HCT116 (cell line): ENCODE results near the gene CCBE1. TPM values are rescaled to one million over a fixed set of nuclear protein-coding genes. Genes with fewer than 3 reads are reported as not detected.

Experiments
- ATAC-seq: fragments of 200-7000 bp; cut with Tn5 transposase; 2 replicates; pipeline ENCODE4 v1.9.1; 2020; ENCODE audit warnings: mild to moderate bottlenecking, moderate library complexity
- BruUV-seq: library from RNA; stranded (reverse); fragments of 400-500 nt; replicated peaks from 2 replicates; lab custom pipeline; 2021; lab: Mats Ljungman, UMichigan
- CTCF ChIA-PET: fragments of 300-600 bp; sonication (Branson Sonifier 250); formaldehyde crosslinking; loops from one replicate; lab custom pipeline; 2021; ENCODE audit warnings: antibody characterized with exemption; lab: Charles Lee
- POLR2A ChIA-PET: fragments of 300-600, 350-600 bp; sonication (Branson Sonifier 250); formaldehyde crosslinking; loops from one replicate; lab custom pipeline; 2021; ENCODE audit warnings: antibody characterized with exemption; lab: Charles Lee
- RAD21 ChIA-PET, 2 experiments: fragments of 300-600 bp; sonication (Branson Sonifier 250); formaldehyde crosslinking; loops; one replicate each; lab custom pipeline; 2023; ENCODE audit warnings: low total read pairs in 2 of 2; ENCODE audit not compliant: uncharacterized antibody in 2 of 2, unreplicated experiment in 2 of 2, low non-redundant PET in 1 of 2; lab: Charles Lee
- DNase-seq: peaks from one replicate; pipeline ENCODE4 v3.0.0-alpha.2; 2010; ENCODE audit warnings: low read depth, low spot score
- H2AFZ ChIP-seq: fragments of 200-600 bp; shearing (Covaris generic), sonication (generic); 2 replicates; pipeline ENCODE4 v1.6.1; 2017; ENCODE audit warnings: low read depth, mixed run types, mixed read lengths, antibody characterized with exemption, low read length; ENCODE audit not compliant: poor library complexity, severe bottlenecking
- H3K27ac ChIP-seq: 2 replicates; pipeline ENCODE4 v1.5.1; 2012; ENCODE audit warnings: low read depth, low read length
- H3K27me3 ChIP-seq: fragments of 200-600 bp; sonication (generic); 2 replicates; pipeline ENCODE4 v1.6.1; 2016; ENCODE audit warnings: mixed run types, low read length, mixed read lengths; ENCODE audit not compliant: insufficient read depth
- H3K36me3 ChIP-seq, 2 experiments: fragments of 200-500 bp in 1 of 2; fragments of 200-600 bp in 1 of 2; sonication (Bioruptor generic) in 1 of 2; sonication (generic) in 1 of 2; 2 replicates each; pipeline versions ENCODE4 v1.5.1 to v1.6.1; 2014 to 2016; ENCODE audit warnings: low read length in 2 of 2, inconsistent platforms in 1 of 2, mixed read lengths in 1 of 2, mixed run types in 1 of 2; ENCODE audit not compliant: insufficient read depth in 2 of 2, control insufficient read depth in 1 of 2
- H3K4me1 ChIP-seq, 2 experiments: fragments of 200-600 bp in 1 of 2; sonication (generic) in 1 of 2; 2 replicates each; pipeline versions ENCODE4 v1.5.1 to v1.6.1; 2012 to 2017; ENCODE audit warnings: low read length in 2 of 2, inconsistent platforms in 1 of 2, mild to moderate bottlenecking in 1 of 2, mixed read lengths in 1 of 2, mixed run types in 1 of 2, moderate library complexity in 1 of 2; ENCODE audit not compliant: insufficient read depth in 2 of 2, control insufficient read depth in 1 of 2
- H3K4me2 ChIP-seq: fragments of 200-600 bp; sonication (generic); 2 replicates; pipeline ENCODE4 v1.6.1; 2017; ENCODE audit warnings: mixed run types, low read length, mixed read lengths
- H3K4me3 ChIP-seq, 2 experiments: fragments of 200-600 bp in 1 of 2; sonication (generic) in 1 of 2; replicated peaks in 1 of 2; 2 replicates each; pipeline ENCODE4 v1.5.1; 2011 to 2016; ENCODE audit warnings: low read length in 2 of 2, control low read depth in 1 of 2, low read depth in 1 of 2, mild to moderate bottlenecking in 1 of 2, mixed read lengths in 1 of 2, mixed run types in 1 of 2
- H3K79me2 ChIP-seq: fragments of 200-600 bp; sonication (generic); 2 replicates; pipeline ENCODE4 v1.6.1; 2017; ENCODE audit warnings: mild to moderate bottlenecking, mixed run types, low read length, moderate library complexity, mixed read lengths; ENCODE audit not compliant: insufficient read depth
- H3K9ac ChIP-seq: fragments of 200-600 bp; sonication (generic); 2 replicates; pipeline ENCODE4 v1.6.1; 2016; ENCODE audit warnings: low read length, mixed read lengths
- H3K9me2 ChIP-seq: fragments of 200-600 bp; sonication (generic), shearing (Covaris generic); 2 replicates; pipeline ENCODE4 v1.6.1; 2017; ENCODE audit warnings: mixed run types, mild to moderate bottlenecking, moderate library complexity; ENCODE audit not compliant: insufficient read depth
- H3K9me3 ChIP-seq, 2 experiments: fragments of 200-500 bp in 1 of 2; fragments of 200-600 bp in 1 of 2; sonication (Bioruptor generic) in 1 of 2; sonication (generic) in 1 of 2; 2 replicates each; pipeline ENCODE4 v1.6.1; 2014 to 2017; ENCODE audit warnings: low read length in 2 of 2, mixed read lengths in 2 of 2, inconsistent platforms in 1 of 2, low read depth in 1 of 2, mild to moderate bottlenecking in 1 of 2, mixed run types in 1 of 2, moderate library complexity in 1 of 2; ENCODE audit not compliant: control insufficient read depth in 1 of 2, insufficient read depth in 1 of 2
- H4K20me1 ChIP-seq: fragments of 200-600 bp; sonication (generic), shearing (Covaris generic); 2 replicates; pipeline ENCODE4 v1.6.1; 2017; ENCODE audit warnings: mixed run types, mild to moderate bottlenecking, moderate library complexity; ENCODE audit not compliant: insufficient read depth
- CBX3 ChIP-seq: IDR thresholded peaks from 2 replicates; pipeline ENCODE4 v1.6.1; 2012; ENCODE audit warnings: low read depth
- EZH2 ChIP-seq: fragments of 200-600 bp; sonication (generic); IDR thresholded peaks from 2 replicates; pipeline ENCODE4 v1.6.1; 2017; ENCODE audit warnings: antibody characterized with exemption, mixed run types
- FOSL1 ChIP-seq: IDR thresholded peaks from 2 replicates; pipeline ENCODE4 v1.6.1; 2012; ENCODE audit warnings: low read depth
- JUND ChIP-seq: IDR thresholded peaks from 2 replicates; pipeline ENCODE4 v1.6.1; 2012
- MAX ChIP-seq: IDR thresholded peaks from 2 replicates; pipeline ENCODE4 v1.6.1; 2012
- RAD21 ChIP-seq: IDR thresholded peaks from 2 replicates; pipeline ENCODE4 v1.6.1; 2012; ENCODE audit warnings: low read depth, mild to moderate bottlenecking
- REST ChIP-seq: IDR thresholded peaks from 2 replicates; pipeline ENCODE4 v1.6.1; 2012; ENCODE audit warnings: low read depth
- SIN3A ChIP-seq: IDR thresholded peaks from 2 replicates; pipeline ENCODE4 v1.6.1; 2012; ENCODE audit warnings: low read depth
- SP1 ChIP-seq: IDR thresholded peaks from 2 replicates; pipeline ENCODE4 v1.6.1; 2012; ENCODE audit warnings: low read depth
- TCF7L2 ChIP-seq: IDR thresholded peaks from 2 replicates; pipeline ENCODE4 v1.7.0; 2011; ENCODE audit warnings: borderline replicate concordance, inconsistent platforms; ENCODE audit not compliant: insufficient read depth, insufficient read length; ENCODE audit errors: extremely low read depth
- ZBTB33 ChIP-seq: IDR thresholded peaks from 2 replicates; pipeline ENCODE4 v1.6.1; 2011; ENCODE audit warnings: mild to moderate bottlenecking, low read length, moderate library complexity; ENCODE audit not compliant: insufficient replicate concordance; ENCODE audit errors: extremely low read depth
- intact Hi-C: fragments of 100-400 bp; cut with micrococcal nuclease; formaldehyde crosslinking; loops from 2 replicates; pipeline ENCODE4 v1.10.0; 2022
- total RNA-seq: library from RNA; stranded (reverse); gene quantifications from one replicate; pipeline ENCODE4 v1.2.1, GENCODE V29; 2021; ENCODE audit not compliant: unreplicated experiment

Gene CCBE1
- total RNA-seq, 1 experiment from 2014 or later, result 0.84 TPM

GRCh38 chr18:59481436-59481835 is 215.8 kb downstream of the CCBE1 start:
- H3K27ac ChIP-seq, result no peak overlapping the region
- POLR2A ChIA-PET, result no interaction called here
- no peak overlapping the region for H2AFZ ChIP-seq
- H4K20me1 ChIP-seq, result no peaks in the 10 kb centered on the region
- no peak overlapping the region for H3K4me3 ChIP-seq
- H3K79me2 ChIP-seq, result no peaks in the 10 kb centered on the region
- CTCF ChIA-PET, result no interaction called here
- no peak overlapping the region for H3K9ac ChIP-seq
- RAD21 ChIA-PET, result no interaction called here
- BruUV-seq, result no TSS peak
- no peaks in the 10 kb centered on the region for H3K9me3 ChIP-seq
- intact Hi-C loops, result no loop called here
- DNase-seq (no peak), ATAC-seq (no peak)
- TF ChIP-seq JUND, result no peak
- no peak for TF ChIP-seq CBX3
- TF ChIP-seq EZH2, result no peak
- TF ChIP-seq FOSL1, result no peak
- no peak for TF ChIP-seq SP1
- no peak for TF ChIP-seq SIN3A
- no peak for TF ChIP-seq RAD21
- no peak for TF ChIP-seq REST
- no peak for TF ChIP-seq MAX
- no peak for TF ChIP-seq TCF7L2
- no peak for TF ChIP-seq ZBTB33
- H3K27me3 ChIP-seq, result peaks cover 30% of the 10 kb centered on the region
- no peak overlapping the region for H3K4me2 ChIP-seq
- H3K36me3 ChIP-seq, result no peaks in the 10 kb centered on the region
- no peaks in the 10 kb centered on the region for H3K9me2 ChIP-seq
- H3K4me1 ChIP-seq, result no peaks in the 10 kb centered on the region
